Parathyroid adenoma (tissue), 2 donors: ENCODE measurements around the gene LRRC39.
A peak's percentile ranks its signal among the peaks of the same experiment; 100 is the strongest.

Experiments
- H2AFZ ChIP-seq: fragments of 300-600 bp; sonication (generic); one replicate; pipeline ENCODE4 v1.7.0; 2017; ENCODE audit warnings: antibody characterized with exemption, mild to moderate bottlenecking
- H3K27ac ChIP-seq: fragments of 300-600 bp; sonication (generic); one replicate; pipeline ENCODE4 v1.7.0; 2017
- H3K27me3 ChIP-seq: fragments of 300-600 bp; sonication (generic); one replicate; pipeline ENCODE4 v1.7.0; 2017; ENCODE audit warnings: low read length; ENCODE audit not compliant: control insufficient read depth, insufficient read depth
- H3K36me3 ChIP-seq: fragments of 300-600 bp; sonication (generic); one replicate; pipeline ENCODE4 v1.7.0; 2017; ENCODE audit warnings: low read length; ENCODE audit not compliant: control insufficient read depth, insufficient read depth
- H3K4me1 ChIP-seq: fragments of 300-600 bp; sonication (generic); one replicate; pipeline ENCODE4 v1.7.0; 2017; ENCODE audit warnings: control low read depth
- H3K4me2 ChIP-seq: fragments of 300-600 bp; sonication (generic); one replicate; pipeline ENCODE4 v1.7.0; 2017; ENCODE audit warnings: low read length
- H3K4me3 ChIP-seq: fragments of 300-600 bp; sonication (generic); one replicate; pipeline ENCODE4 v1.7.0; 2017; ENCODE audit warnings: low read depth, low read length
- H3K79me2 ChIP-seq: fragments of 300-600 bp; sonication (generic); one replicate; pipeline ENCODE4 v1.7.0; 2017; ENCODE audit warnings: control low read depth
- H3K9ac ChIP-seq: fragments of 300-600 bp; sonication (generic); one replicate; pipeline ENCODE4 v1.7.0; 2017; ENCODE audit warnings: mild to moderate bottlenecking
- H3K9me3 ChIP-seq: fragments of 300-600 bp; sonication (generic); one replicate; pipeline ENCODE4 v1.7.0; 2017; ENCODE audit warnings: low read length; ENCODE audit not compliant: control insufficient read depth
- TF ChIP-seq, protein P1 (sequence below): fragments of 300-600 bp; sonication (generic); IDR thresholded peaks from one replicate; pipeline ENCODE4 v1.7.0; 2017; ENCODE audit warnings: antibody characterized with exemption, mild to moderate bottlenecking
- donor health status: primary hyperparathyroidism.

The LRRC39 gene

DNA sequence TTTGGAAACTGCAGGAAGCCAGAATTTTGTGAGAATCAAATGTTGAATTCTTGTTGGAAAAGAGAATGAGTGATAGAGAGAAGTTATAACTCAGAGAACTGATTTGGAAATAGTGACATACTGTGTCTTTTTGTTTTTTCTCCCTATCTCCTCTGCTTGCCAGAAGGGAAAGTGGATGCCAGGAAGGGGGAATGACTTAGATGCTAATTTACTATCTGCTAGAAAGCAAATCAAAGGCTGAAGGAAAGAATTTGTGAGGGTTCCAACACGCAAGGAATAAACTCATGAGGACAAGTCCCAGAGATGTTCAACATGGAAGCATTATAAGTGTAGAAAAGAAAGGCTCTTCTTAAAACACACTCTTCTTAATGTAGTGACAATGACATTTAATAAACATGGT lies 20.5 kb upstream of the LRRC39 start:
- Histone ChIP-seq H3K27ac (no peak overlapping the region), H2AFZ (no peak overlapping the region), H3K4me3 (no peak overlapping the region), H3K9ac (no peak overlapping the region), H3K9me3 (no peaks in the 10 kb centered on the region), H3K79me2 (no peaks in the 10 kb centered on the region), H3K36me3 (no peaks in the 10 kb centered on the region), H3K4me1 (no peaks in the 10 kb centered on the region), H3K4me2 (no peak overlapping the region), H3K27me3 (no peaks in the 10 kb centered on the region)
- TF ChIP-seq, protein P1, sequence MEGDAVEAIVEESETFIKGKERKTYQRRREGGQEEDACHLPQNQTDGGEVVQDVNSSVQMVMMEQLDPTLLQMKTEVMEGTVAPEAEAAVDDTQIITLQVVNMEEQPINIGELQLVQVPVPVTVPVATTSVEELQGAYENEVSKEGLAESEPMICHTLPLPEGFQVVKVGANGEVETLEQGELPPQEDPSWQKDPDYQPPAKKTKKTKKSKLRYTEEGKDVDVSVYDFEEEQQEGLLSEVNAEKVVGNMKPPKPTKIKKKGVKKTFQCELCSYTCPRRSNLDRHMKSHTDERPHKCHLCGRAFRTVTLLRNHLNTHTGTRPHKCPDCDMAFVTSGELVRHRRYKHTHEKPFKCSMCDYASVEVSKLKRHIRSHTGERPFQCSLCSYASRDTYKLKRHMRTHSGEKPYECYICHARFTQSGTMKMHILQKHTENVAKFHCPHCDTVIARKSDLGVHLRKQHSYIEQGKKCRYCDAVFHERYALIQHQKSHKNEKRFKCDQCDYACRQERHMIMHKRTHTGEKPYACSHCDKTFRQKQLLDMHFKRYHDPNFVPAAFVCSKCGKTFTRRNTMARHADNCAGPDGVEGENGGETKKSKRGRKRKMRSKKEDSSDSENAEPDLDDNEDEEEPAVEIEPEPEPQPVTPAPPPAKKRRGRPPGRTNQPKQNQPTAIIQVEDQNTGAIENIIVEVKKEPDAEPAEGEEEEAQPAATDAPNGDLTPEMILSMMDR = no peak

DNA sequence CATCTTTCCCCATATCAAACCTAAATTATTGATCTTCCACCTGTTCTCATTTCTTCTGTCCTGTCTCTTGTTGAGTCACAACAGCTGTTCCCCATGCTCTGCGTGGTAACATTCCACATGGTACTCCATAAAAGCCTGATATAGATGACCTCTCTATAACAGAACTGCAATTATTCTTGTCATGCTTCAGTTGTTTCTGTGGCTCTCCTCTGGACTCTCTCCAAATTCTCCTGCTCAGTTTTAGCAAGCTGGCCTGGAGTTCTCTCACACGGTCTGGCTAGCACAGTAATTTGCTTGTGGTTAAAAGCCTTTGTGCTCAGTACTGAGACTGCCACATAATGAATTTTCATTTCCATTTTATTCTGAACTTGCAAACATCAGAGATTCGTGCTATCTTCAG lies 10.6 kb upstream of the LRRC39 start:
- Histone ChIP-seq H3K4me1 (no peaks in the 10 kb centered on the region), H3K4me2 (peak overlapping the region; percentile 22), H3K36me3 (no peaks in the 10 kb centered on the region), H3K9ac (no peak overlapping the region), H3K9me3 (no peaks in the 10 kb centered on the region), H3K4me3 (no peak overlapping the region), H2AFZ (no peak overlapping the region), H3K27me3 (no peaks in the 10 kb centered on the region), H3K27ac (no peak overlapping the region), H3K79me2 (no peaks in the 10 kb centered on the region)
- TF ChIP-seq, protein P1 = no peak

DNA sequence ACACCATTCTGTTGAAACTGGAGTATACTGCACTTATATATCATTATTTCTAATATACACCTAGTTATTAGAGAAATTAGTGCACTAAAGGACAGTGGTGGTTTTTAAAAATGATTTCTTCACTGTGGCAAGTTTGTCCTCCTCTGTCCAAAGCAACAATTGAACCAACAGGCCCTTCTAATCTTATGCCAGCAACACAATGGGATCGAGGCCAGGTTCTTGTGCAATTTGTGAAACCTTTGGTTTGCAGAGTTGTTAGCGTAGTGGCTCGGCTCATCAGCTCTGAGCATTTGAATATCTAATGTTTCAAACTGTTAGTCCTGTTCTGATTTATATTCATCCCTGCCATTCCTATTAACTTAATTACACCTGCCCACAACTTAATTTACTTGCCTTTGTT lies 9.9 kb upstream of the LRRC39 start:
- TF ChIP-seq, protein P1 = no peak
- Histone ChIP-seq H2AFZ (no peak overlapping the region), H3K9me3 (no peaks in the 10 kb centered on the region), H3K36me3 (no peaks in the 10 kb centered on the region), H3K4me1 (no peaks in the 10 kb centered on the region), H3K4me2 (no peak overlapping the region), H3K79me2 (no peaks in the 10 kb centered on the region), H3K9ac (no peak overlapping the region), H3K4me3 (no peak overlapping the region), H3K27me3 (no peaks in the 10 kb centered on the region), H3K27ac (no peak overlapping the region)

DNA sequence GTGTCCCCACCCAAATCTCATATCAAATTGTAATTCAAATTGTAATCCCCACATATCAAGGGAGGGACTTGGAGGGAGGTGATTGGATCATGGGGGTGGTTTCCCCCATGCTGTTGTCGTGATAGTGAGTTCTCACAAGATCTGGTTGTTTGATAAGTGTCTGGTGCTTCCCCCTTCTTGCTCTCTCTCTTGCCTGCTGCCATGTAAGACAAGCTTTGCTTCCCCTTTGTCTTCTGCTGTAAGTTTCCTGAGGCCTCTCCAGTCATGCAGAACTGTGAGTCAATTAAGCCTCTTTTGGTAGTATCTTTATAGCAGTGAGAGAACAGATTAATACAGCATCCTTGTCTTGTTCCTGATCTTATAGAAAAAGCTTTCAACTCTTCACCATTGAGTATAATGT lies 6.5 kb upstream of the LRRC39 start:
- H3K36me3 ChIP-seq = no peaks in the 10 kb centered on the region
- H3K79me2 ChIP-seq = no peaks in the 10 kb centered on the region
- no peak overlapping the region for H3K9ac ChIP-seq
- no peaks in the 10 kb centered on the region for H3K27me3 ChIP-seq
- H3K4me3 ChIP-seq = no peak overlapping the region
- no peak overlapping the region for H3K27ac ChIP-seq
- TF ChIP-seq, protein P1 = no peak
- no peaks in the 10 kb centered on the region for H3K4me1 ChIP-seq
- H3K4me2 ChIP-seq = no peak overlapping the region
- H3K9me3 ChIP-seq = no peaks in the 10 kb centered on the region
- H2AFZ ChIP-seq = no peak overlapping the region

DNA sequence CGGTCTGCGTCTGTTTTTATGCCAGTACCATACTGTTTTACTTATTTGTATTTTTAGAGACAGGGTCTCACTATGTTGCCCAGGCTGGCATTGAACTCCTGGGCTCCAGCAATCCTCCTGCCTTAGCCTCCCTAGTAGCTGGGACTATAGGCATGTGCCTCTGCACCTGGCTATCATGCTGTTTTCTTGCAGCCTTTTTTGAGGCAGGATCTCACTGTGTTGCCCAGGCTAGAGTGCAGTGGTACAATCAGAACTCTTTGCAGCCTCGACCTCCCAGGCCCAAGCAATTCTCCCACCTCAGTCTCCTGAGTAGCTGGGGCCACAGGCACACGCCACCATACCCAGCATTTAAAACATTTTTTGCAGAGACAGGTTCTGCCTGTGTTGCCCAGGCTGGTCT lies 5.3 kb upstream of the LRRC39 start:
- Histone ChIP-seq H3K36me3 (no peaks in the 10 kb centered on the region), H3K79me2 (no peaks in the 10 kb centered on the region), H3K4me3 (no peak overlapping the region), H3K4me1 (no peaks in the 10 kb centered on the region), H3K9me3 (no peaks in the 10 kb centered on the region), H2AFZ (no peak overlapping the region), H3K27me3 (no peaks in the 10 kb centered on the region), H3K27ac (no peak overlapping the region), H3K4me2 (no peak overlapping the region), H3K9ac (no peak overlapping the region)
- TF ChIP-seq, protein P1 = no peak
